ENCODE data around the gene SCGB1D4.
"Not testable (repeated sequence)": the region's sequence is repeated elsewhere in the genome, so short reads cannot be mapped to it uniquely, and the experiment has no call there.

DNA sequence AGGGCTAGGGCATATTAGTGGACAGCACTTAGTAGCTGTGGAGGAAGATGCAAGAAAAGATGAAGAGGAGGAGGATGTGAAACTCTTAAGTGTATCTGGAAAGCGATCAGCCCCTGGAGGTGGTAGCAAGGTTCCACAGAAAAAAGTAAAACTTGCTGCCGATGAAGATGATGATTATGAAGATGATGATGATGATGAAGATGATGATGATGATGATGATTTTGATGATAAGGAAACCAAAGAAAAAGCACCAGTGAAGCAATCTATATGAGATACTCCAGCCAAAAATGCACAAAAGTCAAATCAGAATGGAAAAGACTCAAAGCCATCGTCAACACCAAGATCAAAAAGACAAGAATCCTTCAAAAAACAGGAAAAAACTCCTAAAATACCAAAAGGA, 32.4 kb upstream of the SCGB1D4 start:
- TF ChIP-seq CTCF, POLR2A, POLR2AphosphoS5, EP300 (IDR thresholded peaks at IDR 0.05): not testable (repeated sequence)

Measured in sigmoid colon (tissue), 4 donors.